HuH-7.5 (cell line): ENCODE results near the gene CCDC82.

ENCODE experiments used
- DNase-seq: peaks from one replicate; pipeline ENCODE4 v3.0.0; 2011; ENCODE audit warnings: low spot score

The CCDC82 gene

DNA sequence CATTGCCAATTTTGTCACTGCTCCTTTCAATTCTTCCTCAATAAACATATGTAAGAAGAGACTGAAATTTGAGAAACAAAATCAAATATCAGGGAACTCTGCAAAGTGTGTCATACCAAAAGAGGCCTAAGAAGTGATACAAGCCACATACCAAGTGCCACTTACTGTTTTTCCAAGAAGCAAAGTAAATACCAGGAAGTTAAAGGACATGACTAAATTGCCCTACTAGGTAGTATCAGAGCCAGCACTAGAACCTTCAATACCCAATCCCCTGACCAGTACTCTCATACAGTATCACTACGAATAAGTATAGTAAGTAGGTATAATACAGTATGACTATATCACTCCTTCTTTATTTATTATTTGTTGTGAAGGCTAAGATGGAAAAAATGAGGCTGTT is 60.3 kb downstream of the CCDC82 start:
- DNase-seq: no peak

- DNase-seq: no peak
These were observed 61.2 kb downstream of the CCDC82 start for GRCh38 chr11:96328395-96329010.

DNA sequence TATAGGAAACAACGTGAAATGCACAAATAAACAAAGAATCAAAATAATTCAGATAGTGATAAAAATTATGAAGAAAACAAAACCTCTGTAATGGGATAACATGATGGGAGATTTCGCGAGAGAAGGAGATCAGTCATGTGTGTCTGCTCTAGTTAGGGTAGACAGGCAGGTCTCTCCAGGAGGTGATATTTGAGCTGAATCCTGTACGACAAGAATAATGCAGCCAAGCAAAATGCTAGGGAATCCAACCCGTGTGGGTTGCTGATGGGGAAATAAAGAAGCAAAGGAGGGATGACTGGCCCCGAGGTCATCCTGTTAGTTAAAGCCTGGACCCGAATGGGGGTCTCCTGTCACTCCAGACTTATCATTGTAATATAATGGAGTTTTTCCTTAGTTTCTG is 62.8 kb downstream of the CCDC82 start:
- DNase-seq: no peak

DNA sequence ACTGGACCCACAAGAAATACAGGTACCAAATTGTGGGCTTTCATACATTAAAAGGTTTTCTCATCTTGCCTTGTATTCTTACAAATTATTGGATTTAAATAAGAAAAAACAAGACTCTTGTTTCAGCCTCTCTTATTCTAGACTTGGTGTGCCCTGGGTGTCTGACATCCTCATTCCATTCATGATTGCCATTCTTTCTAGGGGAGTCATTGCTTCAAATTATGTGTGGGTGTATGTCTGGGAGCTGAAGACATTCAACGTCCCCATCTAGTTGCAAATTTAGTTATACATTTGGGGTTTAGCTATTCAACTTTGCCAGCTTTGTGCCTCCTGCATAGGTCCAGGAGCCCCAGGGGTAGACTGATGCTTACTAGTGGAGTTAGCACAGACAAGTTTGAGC is 64.8 kb downstream of the CCDC82 start:
- no peak for DNase-seq

DNA sequence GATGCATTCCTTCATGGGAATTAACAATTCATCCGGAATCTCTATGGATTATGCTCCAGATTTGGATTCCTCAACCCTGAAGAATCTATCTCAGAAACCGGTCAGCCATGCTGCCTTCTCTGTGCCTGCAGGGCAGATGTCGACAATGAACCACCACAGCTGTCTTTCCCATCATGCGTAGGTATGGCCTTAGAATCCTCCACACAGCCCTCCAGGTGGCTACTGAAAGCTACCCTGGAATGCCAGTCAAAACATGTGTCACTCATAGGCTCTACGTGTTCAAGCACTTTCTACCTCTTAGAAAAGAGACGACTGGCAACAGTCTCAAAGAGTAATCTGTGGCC is 66.1 kb downstream of the CCDC82 start:
- DNase-seq: no peak

DNA sequence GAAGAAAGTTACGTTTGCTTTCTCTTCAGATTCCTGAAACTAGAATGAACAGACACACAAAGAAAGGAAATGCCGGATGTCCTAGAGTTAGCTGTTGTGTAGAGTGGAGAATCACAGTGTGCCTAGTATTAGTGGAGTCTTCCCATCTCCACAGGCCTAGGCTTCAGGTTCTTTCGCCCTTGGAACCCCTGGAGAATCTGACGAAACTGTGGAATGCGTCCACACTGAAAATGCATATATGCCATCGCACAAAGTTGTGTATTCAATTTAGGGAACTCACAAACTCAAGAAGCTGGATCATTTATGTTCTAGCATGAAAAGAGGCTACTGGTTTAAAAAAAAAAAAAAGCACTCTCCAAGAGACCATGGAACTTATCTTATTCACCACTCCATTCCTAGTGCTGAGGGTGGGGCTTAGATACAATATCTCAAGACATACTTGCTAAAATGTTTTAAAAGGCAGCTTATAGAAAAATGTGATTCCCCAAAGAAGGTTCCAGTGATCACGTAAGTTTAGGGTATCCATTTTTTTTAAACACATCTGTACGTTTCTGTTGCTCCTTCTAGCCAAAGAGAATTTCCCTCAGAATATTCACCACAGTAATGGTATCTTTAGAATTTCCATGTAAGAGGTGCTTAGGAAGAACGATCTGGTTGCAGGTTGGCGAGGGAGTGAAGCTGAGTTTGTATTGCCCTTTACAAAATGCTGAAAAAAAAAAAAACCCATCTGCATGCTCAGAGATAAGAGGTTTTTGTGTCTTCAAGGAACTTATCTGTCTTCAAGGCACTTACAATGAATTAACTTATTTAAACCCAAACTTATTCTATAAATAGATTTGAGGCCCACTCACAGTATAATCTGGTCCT is 66.7 kb downstream of the CCDC82 start:
- no peak for DNase-seq

DNA sequence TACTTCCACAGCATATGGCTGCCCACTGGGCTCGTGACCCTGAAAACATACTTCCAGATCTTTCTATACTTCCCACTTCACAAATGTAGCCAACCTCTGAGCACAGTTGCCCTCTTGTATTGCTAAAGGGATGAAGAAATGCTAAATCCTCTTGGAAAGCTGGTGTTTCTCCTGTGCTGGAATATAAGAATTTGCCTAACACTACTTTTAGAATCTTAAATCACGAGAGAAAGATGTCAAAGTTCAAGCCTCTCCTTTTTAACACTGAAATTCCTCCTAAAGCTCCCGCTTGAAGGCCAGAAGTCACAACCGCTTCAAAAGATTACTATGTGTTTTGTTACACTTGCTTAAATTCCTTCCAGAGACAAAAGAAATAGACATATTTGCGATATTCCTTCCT is 68.6 kb downstream of the CCDC82 start:
- DNase-seq: no peak

DNA sequence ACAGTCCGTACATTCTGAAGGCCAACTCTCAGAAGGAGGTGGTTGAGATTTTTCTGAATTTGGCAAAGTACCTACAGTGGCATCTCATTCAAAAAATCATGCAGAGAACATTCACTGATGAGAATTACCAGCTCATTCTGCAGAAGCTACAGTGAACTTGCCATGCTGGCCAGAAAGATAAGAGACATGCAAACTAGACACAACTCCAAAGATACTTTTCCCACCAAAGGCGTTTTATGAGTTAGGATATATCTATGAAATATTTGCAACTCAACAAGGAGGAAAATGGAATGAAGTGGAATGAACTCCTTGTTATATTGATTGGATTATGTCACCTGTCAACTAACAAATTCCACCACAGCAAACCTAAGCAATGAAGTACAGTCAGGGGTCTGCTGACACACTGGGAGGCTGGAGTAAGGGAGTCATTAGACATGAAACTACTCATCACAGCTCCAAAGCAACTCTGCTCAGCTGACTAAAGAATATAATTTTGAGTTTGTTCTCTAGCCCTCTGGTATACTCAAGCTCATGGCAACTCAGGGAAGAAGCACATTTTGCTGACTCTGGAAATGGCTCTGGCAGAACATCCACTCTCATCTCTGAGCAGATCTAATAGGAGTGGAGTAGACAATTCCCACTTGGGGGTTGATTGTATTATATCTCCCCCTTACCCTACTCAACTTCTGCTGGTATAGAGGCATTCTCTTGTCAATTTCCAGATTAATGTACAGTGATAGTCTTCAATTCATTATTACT is 69.6 kb downstream of the CCDC82 start:
- DNase-seq: no peak

GRCh38 chr11:96318850-96319249 is 70.9 kb downstream of the CCDC82 start:
- DNase-seq: no peak

- no peak for DNase-seq
These were observed 71.3 kb downstream of the CCDC82 start for GRCh38 chr11:96318399-96318798.

DNA sequence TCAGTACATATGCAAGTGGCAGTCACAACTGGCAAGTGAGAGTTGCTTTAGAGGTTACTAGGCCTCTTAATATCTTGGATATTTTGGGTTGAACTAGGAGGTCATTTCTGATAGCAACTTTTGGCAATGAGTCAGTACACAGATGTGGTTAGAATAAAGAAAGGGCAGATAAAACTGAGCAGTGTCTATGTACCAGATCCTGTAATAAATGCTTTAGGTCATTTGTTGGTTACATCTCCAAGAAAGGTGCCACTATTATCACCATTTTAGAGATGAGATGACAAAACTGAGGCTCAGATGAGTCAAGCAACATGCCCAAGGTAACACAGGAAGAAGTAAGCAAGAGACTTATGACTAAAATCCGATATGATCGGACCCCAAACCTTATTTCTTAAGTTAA is 71.7 kb downstream of the CCDC82 start:
- DNase-seq: no peak

DNA sequence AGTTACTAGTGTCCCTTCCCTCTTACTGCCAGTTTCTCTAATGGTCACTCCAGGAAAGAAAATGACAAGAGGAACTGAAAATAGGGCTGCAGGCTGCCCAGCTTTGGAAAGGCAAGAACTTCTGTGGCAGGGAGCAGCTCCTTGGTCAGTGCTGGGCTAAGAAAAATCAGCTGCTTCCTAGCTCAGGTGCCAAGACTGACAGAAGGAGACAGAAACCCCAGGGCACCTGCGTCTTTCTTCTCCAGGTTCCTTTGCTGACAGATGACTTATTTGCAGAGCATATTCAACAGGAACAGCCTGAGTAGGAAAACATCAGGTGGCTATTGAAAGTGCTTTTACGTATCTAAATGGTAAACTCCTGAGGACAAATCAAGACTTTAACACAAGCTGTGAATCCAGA is 72.1 kb downstream of the CCDC82 start:
- no peak for DNase-seq

- DNase-seq: no peak
These were observed 72.8 kb downstream of the CCDC82 start for GRCh38 chr11:96316869-96317268.

- no peak for DNase-seq
These were observed 74.2 kb downstream of the CCDC82 start for GRCh38 chr11:96315476-96315875.

DNA sequence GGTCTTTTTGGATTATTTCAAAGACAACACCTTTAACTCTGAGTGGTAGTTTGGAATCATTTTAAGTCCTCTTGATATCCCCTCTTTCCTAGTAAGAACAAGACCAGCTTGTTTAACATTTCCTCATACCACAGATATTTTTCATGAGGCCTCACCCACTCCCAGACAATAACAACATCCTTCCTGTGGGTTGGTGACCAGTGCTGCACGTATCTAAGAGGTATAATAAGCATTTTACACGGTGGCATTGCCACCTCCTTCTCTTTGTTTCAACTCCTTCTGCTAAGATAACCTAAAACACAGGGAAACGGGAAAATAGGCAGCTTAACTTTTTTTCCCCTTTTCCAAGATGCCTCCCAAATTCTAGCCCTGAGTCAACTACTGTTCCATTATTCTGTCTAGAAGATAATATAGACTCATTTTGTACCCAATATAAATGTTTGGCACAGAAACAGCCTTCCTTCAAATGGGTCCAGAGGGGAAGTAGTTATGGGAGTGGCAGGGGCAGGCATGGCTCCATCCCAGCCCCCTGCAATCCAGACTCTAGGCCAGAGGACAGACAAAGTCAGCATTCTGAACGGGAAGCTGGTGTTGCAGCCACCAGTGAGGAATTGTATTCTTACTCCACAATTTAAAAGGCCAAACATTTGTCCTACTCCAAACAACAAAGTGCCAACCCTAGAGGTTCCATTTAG is 75.2 kb downstream of the CCDC82 start:
- DNase-seq: no peak

DNA sequence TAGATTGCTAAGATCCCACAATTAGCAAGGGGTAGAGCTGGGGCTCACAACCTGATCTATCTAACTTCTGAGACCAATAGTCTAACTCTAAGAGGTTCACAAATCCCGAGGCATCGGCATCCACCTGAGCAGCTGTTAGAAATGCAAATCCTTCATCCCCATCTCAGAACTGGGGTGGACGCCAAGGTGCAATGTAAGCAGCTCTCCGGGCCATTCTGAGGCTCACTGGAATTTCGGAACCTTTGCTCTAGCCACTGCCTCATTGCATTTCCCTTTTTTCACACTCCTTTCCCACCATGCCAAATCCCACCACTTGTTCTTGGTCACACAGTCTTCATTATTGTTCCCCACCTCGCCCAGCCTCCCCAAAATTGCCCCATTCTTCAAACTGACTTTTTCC is 76.5 kb downstream of the CCDC82 start:
- DNase-seq: no peak

GRCh38 chr11:96311120-96311568 is 78.6 kb downstream of the CCDC82 start:
- DNase-seq: no peak

GRCh38 chr11:96310236-96310635 is 79.5 kb downstream of the CCDC82 start:
- no peak for DNase-seq

DNA sequence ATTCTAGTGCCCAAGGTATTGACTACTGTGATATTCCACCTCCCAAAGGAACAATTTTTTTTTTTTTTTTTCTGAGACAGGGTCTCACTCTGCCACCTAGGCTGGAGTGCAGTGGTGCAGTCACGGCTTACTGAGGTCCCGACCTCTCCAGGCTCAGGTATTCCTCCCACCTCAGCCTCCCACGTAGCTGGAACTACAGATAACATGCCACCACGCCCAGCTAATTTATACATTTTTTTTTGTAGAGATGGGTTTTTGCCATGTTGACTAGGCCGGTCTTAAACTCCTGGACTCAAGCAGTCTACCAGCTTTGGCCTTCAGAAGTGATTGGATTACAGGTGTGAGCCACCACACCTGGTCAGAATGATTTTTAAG is 80.1 kb downstream of the CCDC82 start:
- DNase-seq: no peak

DNA sequence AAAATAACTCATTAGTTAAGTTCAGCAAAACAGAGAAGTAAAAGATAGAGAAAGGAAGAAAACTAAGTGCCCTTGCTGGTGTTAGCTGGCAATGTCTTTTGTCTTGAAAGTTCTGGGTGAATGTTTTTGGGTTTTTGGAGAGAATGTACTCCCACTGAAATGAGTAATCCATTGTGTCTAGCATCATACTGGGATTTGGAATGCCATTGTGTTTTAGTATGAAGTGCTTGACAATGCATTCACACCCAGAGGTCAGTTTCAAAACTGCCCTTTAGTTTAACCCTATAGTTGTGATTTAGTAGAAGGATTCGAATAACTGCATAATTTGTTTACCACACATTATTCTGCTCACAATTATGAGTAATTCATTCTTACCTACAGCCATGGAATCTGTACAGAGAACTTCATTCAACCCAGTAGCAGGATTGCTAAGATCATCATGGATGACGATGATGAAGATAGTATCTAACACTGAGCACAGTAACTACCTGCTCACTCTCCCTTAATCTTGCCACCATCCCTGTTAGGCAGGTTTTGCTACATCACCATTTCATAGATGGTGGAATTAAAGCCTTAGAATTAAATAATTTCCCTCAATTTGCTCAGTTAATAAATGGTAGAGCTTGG is 80.6 kb downstream of the CCDC82 start:
- no peak for DNase-seq

DNA sequence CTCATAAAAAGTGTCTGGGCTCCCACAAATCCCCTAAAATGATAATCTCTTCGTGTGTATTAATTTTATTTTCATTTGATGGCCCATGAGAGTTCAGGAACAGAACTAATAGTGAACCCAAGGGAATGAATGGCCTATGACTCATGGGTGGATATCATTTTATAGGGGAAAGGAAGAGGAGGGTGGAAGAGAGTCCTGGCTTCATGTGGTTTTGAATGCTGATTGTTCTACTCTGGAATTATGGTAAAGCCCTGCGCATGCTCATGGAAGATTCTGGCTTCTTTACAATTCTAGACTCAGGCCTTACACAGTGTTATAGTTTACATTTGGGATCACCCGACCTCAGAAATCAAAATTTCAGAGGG is 82.0 kb downstream of the CCDC82 start:
- no peak for DNase-seq
